ENCODE data around the gene PI4KA. TPM values are rescaled to one million over a fixed set of nuclear protein-coding genes. Genes with fewer than 3 reads are reported as not detected.

PI4KA gene
- total and polyA plus RNA-seq, 9 donors, result 21.1 to 48.1 (median 35.5) TPM

- WGBS (ENCODE audit: insufficient coverage), result 86% methylated on average over 7 of the region's 8 CpGs
- Histone ChIP-seq H3K4me1 (ENCODE audit: control insufficient read depth, insufficient read depth, low read length) (peaks cover 17% of the 10 kb centered on the region), H3K9me3 (replicated peaks; ENCODE audit: control insufficient read depth, low read depth, low read length) (no peaks in the 10 kb centered on the region), H3K27ac (ENCODE audit: low read length) (no peak overlapping the region), H3K36me3 (ENCODE audit: control insufficient read depth, insufficient read depth, low read length) (peaks cover 33% of the 10 kb centered on the region), H3K27me3 (ENCODE audit: control insufficient read depth, insufficient read depth, low read length) (no peaks in the 10 kb centered on the region), H3K4me3 (ENCODE audit: low read length) (no peak overlapping the region)
- no peak for DNase-seq
Measured at GRCh38 chr22:20786048-20786447, 72.6 kb downstream of the PI4KA start.

DNA sequence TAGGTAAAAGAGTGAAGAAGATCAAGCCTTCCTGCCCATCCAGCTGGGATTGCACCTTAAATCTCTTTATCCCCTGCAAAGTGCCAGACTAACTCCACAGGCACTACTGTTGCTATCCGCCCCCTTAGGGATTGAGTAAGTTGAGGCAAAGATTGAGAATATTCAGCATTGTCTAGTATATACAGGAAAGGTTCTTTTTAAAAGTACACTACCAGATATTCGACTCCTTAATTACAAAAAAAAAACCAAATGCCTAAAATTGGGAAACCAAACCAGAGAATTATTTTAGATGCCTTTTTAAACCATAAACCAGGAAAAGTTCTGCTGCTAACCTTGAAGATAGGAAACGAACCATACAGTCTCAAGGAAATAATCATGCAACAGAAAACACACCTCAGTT lies 73.2 kb downstream of the PI4KA start:
- no peaks in the 10 kb centered on the region for H3K9me3 ChIP-seq (replicated peaks; ENCODE audit: control insufficient read depth, low read depth, low read length)
- H3K27me3 ChIP-seq (ENCODE audit: control insufficient read depth, insufficient read depth, low read length), result no peaks in the 10 kb centered on the region
- no peak overlapping the region for H3K4me3 ChIP-seq (ENCODE audit: low read length)
- H3K4me1 ChIP-seq (ENCODE audit: control insufficient read depth, insufficient read depth, low read length), result peaks cover 17% of the 10 kb centered on the region
- no peak overlapping the region for H3K27ac ChIP-seq (ENCODE audit: low read length)
- WGBS (ENCODE audit: insufficient coverage), result no CpG with 5 or more reads among the region's 3 CpGs
- no peak for DNase-seq
- H3K36me3 ChIP-seq (ENCODE audit: control insufficient read depth, insufficient read depth, low read length), result peaks cover 33% of the 10 kb centered on the region

- Histone ChIP-seq H3K9me3 (replicated peaks; ENCODE audit: control insufficient read depth, low read depth, low read length) (no peaks in the 10 kb centered on the region), H3K4me1 (ENCODE audit: control insufficient read depth, insufficient read depth, low read length) (peaks cover 17% of the 10 kb centered on the region), H3K4me3 (ENCODE audit: low read length) (no peak overlapping the region), H3K36me3 (ENCODE audit: control insufficient read depth, insufficient read depth, low read length) (peaks cover 29% of the 10 kb centered on the region), H3K27ac (ENCODE audit: low read length) (no peak overlapping the region), H3K27me3 (ENCODE audit: control insufficient read depth, insufficient read depth, low read length) (no peaks in the 10 kb centered on the region)
- peak; percentile 58 for DNase-seq
- 71% methylated on average over 11 of the region's 14 CpGs for WGBS (ENCODE audit: insufficient coverage)
Measured at GRCh38 chr22:20783844-20784723, 74.5 kb downstream of the PI4KA start.

GRCh38 chr22:20783300-20783673 lies 75.3 kb downstream of the PI4KA start:
- no CpG with 5 or more reads among the region's 3 CpGs for WGBS (ENCODE audit: insufficient coverage)
- DNase-seq, result no peak
- no peak overlapping the region for H3K27ac ChIP-seq (ENCODE audit: low read length)

DNA sequence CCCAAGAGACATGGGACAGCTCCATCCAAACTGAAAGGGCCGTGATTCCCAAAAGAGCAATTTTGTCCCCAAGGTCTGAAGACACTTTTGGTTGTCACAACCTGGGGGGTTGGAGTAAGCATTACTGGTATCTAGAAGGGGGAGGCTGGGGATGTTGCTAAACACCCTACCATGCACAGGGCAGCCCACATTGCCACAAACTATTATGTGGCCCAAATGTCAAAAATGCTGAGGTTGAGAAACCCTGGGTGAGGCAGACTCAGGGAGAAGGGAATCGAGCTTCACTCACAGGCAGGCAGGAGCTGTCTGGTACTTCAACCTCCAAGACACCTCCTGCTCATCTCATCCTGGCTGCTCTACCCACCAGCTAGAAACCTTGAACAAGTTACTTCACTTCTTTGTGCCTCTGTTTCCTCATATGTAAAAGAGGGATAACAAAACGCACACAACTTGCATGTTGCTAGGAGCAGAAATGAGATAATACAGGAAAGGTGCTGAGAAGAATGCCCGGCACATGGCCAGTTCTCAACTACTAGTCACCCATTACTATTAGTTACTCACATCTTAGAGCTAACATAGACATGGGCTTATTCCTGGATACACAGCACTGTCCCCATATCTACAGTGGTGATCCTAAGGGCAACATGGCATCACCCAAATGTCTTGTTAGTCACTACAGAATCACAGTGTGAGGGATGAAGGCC lies 75.9 kb downstream of the PI4KA start:
- DNase-seq, result no peak
- Histone ChIP-seq H3K27me3 (ENCODE audit: control insufficient read depth, insufficient read depth, low read length) (no peaks in the 10 kb centered on the region), H3K27ac (ENCODE audit: low read length) (no peak overlapping the region), H3K36me3 (ENCODE audit: control insufficient read depth, insufficient read depth, low read length) (peaks cover 20% of the 10 kb centered on the region), H3K4me1 (ENCODE audit: control insufficient read depth, insufficient read depth, low read length) (peaks cover 10% of the 10 kb centered on the region), H3K4me3 (ENCODE audit: low read length) (no peak overlapping the region), H3K9me3 (replicated peaks; ENCODE audit: control insufficient read depth, low read depth, low read length) (no peaks in the 10 kb centered on the region)
- 80% methylated on average over 1 of the region's 4 CpGs for WGBS (ENCODE audit: insufficient coverage)

More at GRCh38 chr22:20783300-20783673, 75.3 kb downstream of the PI4KA start:
- Histone ChIP-seq H3K9me3 (replicated peaks; ENCODE audit: control insufficient read depth, low read depth, low read length) (no peaks in the 10 kb centered on the region), H3K27me3 (ENCODE audit: control insufficient read depth, insufficient read depth, low read length) (no peaks in the 10 kb centered on the region), H3K4me3 (ENCODE audit: low read length) (no peak overlapping the region), H3K36me3 (ENCODE audit: control insufficient read depth, insufficient read depth, low read length) (peaks cover 26% of the 10 kb centered on the region), H3K4me1 (ENCODE audit: control insufficient read depth, insufficient read depth, low read length) (peaks cover 15% of the 10 kb centered on the region)

DNA sequence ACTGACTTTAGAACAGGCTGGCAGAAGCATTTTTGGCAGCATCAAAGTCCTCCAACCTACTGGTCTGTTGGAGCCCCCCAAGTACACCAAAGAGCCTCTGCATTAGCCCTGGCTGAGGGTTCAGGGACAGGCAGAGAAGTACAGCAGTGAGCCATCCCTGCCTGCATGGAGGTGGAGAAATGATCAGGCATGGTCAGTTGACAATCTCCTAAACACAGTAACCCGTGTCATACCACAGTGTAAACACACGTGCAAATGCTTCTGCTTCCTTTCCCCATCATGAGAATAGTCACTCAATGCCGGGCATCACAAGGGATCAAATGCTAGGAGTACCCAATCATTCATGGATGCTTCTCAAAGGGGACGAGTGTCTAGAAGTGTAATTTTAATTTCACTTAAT lies 76.5 kb downstream of the PI4KA start:
- H3K4me1 ChIP-seq (ENCODE audit: control insufficient read depth, insufficient read depth, low read length), result peaks cover 3% of the 10 kb centered on the region
- H3K36me3 ChIP-seq (ENCODE audit: control insufficient read depth, insufficient read depth, low read length), result peaks cover 17% of the 10 kb centered on the region
- H3K27ac ChIP-seq (ENCODE audit: low read length), result no peak overlapping the region
- H3K27me3 ChIP-seq (ENCODE audit: control insufficient read depth, insufficient read depth, low read length), result no peaks in the 10 kb centered on the region
- no peak for DNase-seq
- 100% methylated on average over 1 of the region's 4 CpGs for WGBS (ENCODE audit: insufficient coverage)
- H3K4me3 ChIP-seq (ENCODE audit: low read length), result no peak overlapping the region
- H3K9me3 ChIP-seq (replicated peaks; ENCODE audit: control insufficient read depth, low read depth, low read length), result no peaks in the 10 kb centered on the region

DNA sequence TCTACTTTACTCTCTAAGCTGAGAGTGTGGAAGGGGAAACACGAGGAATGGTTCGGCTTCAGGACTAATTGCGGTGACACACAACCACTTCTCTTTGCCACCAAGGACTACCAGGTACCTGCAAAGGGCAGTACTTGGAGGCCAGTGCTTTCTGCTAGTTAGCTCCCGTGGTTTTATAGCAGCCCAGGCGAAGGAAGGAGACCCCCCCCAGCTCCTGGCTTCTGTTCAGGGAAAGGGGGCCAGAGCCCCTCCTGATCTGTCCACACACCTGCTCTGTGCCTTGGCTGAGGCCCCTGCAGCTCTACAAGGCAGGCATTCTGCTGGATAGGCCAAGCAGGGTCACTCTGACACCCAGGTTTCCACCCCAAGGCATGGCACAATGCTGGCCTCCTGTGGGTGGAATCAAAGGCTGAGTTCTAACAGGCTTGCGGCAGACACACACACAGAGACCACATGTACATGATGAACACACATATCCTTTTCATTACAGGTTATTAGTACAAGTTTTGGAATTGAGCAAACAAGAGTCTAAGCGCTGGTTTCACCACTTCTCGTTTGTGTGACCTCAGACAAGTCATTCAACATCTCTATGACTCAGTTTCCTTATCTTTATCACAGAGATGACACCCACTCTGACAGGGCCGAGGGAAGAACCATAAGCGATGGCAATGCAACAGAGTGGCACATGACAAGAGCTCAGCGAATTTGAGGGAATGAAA lies 77.2 kb downstream of the PI4KA start:
- Histone ChIP-seq H3K9me3 (replicated peaks; ENCODE audit: control insufficient read depth, low read depth, low read length) (no peaks in the 10 kb centered on the region), H3K4me1 (ENCODE audit: control insufficient read depth, insufficient read depth, low read length) (no peaks in the 10 kb centered on the region), H3K27ac (ENCODE audit: low read length) (no peak overlapping the region), H3K4me3 (ENCODE audit: low read length) (no peak overlapping the region), H3K36me3 (ENCODE audit: control insufficient read depth, insufficient read depth, low read length) (peaks cover 20% of the 10 kb centered on the region), H3K27me3 (ENCODE audit: control insufficient read depth, insufficient read depth, low read length) (no peaks in the 10 kb centered on the region)
- 68% methylated on average over 7 of the region's 11 CpGs for WGBS (ENCODE audit: insufficient coverage)
- no peak for DNase-seq

GRCh38 chr22:20779818-20780158 lies 78.8 kb downstream of the PI4KA start:
- Histone ChIP-seq H3K4me1 (ENCODE audit: control insufficient read depth, insufficient read depth, low read length) (no peaks in the 10 kb centered on the region), H3K4me3 (ENCODE audit: low read length) (no peak overlapping the region), H3K27me3 (ENCODE audit: control insufficient read depth, insufficient read depth, low read length) (no peaks in the 10 kb centered on the region), H3K9me3 (replicated peaks; ENCODE audit: control insufficient read depth, low read depth, low read length) (no peaks in the 10 kb centered on the region), H3K27ac (ENCODE audit: low read length) (no peak overlapping the region), H3K36me3 (ENCODE audit: control insufficient read depth, insufficient read depth, low read length) (peaks cover 22% of the 10 kb centered on the region)
- no peak for DNase-seq
- WGBS (ENCODE audit: insufficient coverage), result 67% methylated on average over 1 of the region's 5 CpGs

- no peaks in the 10 kb centered on the region for H3K4me1 ChIP-seq (ENCODE audit: control insufficient read depth, insufficient read depth, low read length)
- H3K9me3 ChIP-seq (replicated peaks; ENCODE audit: control insufficient read depth, low read depth, low read length), result no peaks in the 10 kb centered on the region
- H3K36me3 ChIP-seq (ENCODE audit: control insufficient read depth, insufficient read depth, low read length), result peaks cover 22% of the 10 kb centered on the region
- H3K27ac ChIP-seq (ENCODE audit: low read length), result no peak overlapping the region
- H3K4me3 ChIP-seq (ENCODE audit: low read length), result no peak overlapping the region
- H3K27me3 ChIP-seq (ENCODE audit: control insufficient read depth, insufficient read depth, low read length), result no peaks in the 10 kb centered on the region
- 76% methylated on average over 18 of the region's 25 CpGs for WGBS (ENCODE audit: insufficient coverage)
- no peak for DNase-seq
Measured at GRCh38 chr22:20779014-20779817, 79.4 kb downstream of the PI4KA start.
